ENCODE measurements around the gene TBCD.

Gene TBCD

GRCh38 chr17:82849076-82849945, 97.4 kb downstream of the TBCD start:
- no peak overlapping the region for H3K4me3 ChIP-seq (replicated peaks in 1 of 2; ENCODE audit: low read depth in 2 of 2, low read length in 2 of 2)
- no peak for TF ChIP-seq CTCF (IDR thresholded peaks at IDR 0.05; ENCODE audit: low read depth, low read length)
- DNase-seq (ENCODE audit: low read depth in 2 of 2): no peak

GRCh38 chr17:82851381-82851780, 99.5 kb downstream of the TBCD start:
- DNase-seq (ENCODE audit: low read depth in 2 of 2): no peak
- TF ChIP-seq CTCF (IDR thresholded peaks at IDR 0.05; ENCODE audit: low read depth, low read length): no peak
- no peak overlapping the region for H3K4me3 ChIP-seq (replicated peaks in 1 of 2; ENCODE audit: low read depth in 2 of 2, low read length in 2 of 2)

DNA sequence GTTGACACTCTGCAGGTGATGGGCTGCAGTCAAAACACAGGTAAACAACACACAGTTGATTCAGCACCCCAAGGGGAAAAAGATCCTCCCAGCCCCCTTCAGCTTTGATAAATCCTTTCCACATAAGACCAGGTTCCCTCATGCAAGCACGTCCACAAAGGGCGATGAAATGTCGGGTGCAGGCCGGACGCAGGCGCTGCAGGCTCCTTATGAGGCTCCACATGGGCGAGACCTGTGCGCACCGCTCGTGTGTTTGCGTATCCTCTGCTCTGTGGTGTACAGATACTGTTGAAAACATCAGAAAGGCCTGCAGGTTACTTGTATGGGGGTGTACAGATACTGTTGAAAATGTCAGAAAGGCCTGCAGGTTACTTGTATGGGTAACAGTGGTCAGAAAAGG, 102.4 kb downstream of the TBCD start:
- no peak overlapping the region for H3K4me3 ChIP-seq (replicated peaks in 1 of 2; ENCODE audit: low read depth in 2 of 2, low read length in 2 of 2)
- DNase-seq (ENCODE audit: low read depth in 2 of 2): no peak
- no peak for TF ChIP-seq CTCF (IDR thresholded peaks at IDR 0.05; ENCODE audit: low read depth, low read length)

DNA sequence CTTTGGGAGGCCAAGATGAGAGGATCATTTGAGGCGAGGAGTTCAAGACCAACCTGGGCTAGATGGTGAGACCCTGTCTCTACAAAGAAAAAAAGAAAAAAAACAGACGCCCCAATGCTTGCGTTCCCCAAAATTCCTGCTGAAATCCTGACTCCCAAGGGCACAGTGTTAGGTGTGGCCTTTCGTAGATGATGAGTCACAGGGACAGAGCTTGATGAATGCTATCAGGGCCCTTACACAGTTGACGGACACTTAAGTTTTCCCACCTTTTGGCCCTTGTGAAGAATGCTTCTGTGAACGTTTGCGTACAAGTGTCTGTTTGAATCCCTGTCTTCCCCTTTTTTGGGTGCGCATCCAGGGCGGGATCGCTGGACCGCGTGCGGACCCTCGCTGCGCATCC, 104.5 kb downstream of the TBCD start:
- no peak for TF ChIP-seq CTCF (IDR thresholded peaks at IDR 0.05; ENCODE audit: low read depth, low read length)
- no peak overlapping the region for H3K4me3 ChIP-seq (replicated peaks in 1 of 2; ENCODE audit: low read depth in 2 of 2, low read length in 2 of 2)
- no peak for DNase-seq (ENCODE audit: low read depth in 2 of 2)

DNA sequence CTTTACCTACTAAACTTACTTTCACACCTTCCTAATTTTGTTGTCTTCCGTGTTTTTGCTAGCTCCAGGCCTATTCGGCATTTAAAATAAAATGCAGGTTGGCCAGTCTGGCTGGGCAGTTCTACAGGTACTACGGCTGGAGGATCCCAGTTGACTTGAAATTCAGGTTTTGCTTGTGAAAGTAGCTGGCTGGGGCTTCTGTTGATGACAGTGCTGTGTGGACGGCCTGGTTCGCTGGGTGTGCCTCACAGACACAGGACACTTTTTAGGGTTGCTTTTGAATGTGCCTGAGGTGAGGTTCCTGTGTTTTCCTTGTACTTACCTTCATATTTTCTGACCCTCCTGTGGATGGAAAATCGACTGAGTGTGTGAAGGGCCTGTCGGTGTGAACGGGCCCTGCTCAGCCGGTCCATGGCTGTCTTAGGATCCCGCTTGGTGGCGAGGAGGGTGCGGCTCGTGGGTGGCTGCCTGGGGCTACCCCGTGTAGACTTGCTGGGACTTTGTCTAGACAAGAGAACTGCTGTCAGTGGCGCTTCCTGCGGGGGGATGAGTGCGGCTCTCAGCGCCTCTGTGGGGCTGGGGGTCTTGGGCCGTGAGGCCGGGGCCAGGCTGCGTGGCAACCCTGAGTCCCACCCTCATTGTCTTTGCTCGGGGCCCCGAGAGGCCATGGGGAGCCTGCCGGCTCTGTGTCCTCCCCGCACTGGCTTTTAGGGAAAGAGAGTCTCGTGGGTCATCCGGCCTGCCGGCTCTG, 106.7 kb downstream of the TBCD start:
- no peak for TF ChIP-seq CTCF (IDR thresholded peaks at IDR 0.05; ENCODE audit: low read depth, low read length)
- no peak overlapping the region for H3K4me3 ChIP-seq (replicated peaks in 1 of 2; ENCODE audit: low read depth in 2 of 2, low read length in 2 of 2)
- no peak for DNase-seq (ENCODE audit: low read depth in 2 of 2)

DNA sequence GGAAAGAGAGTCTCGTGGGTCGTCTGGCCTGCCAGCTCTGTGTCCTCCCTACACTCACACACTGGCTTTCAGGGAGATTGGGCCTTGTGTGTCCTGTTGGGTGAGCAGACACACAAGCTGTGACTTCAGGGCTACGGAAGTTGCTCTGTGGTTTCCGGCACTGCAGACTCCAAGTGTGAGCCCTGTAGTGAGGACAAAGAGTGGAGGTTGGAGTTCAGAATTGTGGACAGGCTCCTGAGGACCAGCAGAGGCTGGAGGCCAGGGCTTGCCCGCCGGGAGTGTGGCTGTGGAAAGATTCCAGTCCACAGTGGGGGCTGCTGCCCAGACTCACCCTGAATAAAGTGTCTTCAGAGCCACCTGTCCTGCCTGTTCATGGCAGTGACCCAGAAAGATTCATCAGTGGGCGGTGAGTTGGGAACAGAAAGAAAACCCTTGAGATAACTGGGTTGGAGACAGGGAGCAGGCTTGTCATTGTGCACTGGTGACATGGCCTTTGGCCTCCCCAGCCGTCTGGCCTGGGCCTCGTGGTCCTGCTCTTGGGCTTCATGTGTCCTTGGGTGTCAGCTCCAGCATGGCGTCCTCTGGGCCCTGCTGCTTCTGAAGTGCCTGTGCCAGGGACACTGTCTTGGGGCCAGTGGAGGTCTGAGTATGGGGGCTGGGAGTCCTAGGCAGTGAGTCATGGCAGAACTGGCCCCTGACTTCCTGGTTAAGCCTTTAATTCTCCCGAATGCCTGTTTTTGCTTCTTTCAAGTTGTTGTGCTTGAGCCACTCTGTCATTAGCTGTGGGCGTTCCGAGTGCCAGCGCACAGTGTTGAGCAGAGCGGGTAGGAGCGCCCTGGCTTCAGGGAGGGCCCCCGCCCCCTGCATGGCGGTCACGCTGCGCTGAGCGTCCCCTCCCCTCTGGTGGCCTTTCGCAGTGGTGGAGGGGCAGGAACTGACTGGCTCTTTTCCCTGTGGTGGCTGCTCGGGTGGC, 107.9 kb downstream of the TBCD start:
- peak; percentile 51 to 61 for DNase-seq (ENCODE audit: low read depth in 2 of 2)
- H3K4me3 ChIP-seq (replicated peaks in 1 of 2; ENCODE audit: low read depth in 2 of 2, low read length in 2 of 2): no peak overlapping the region
- no peak for TF ChIP-seq CTCF (IDR thresholded peaks at IDR 0.05; ENCODE audit: low read depth, low read length)

Data from cardiac fibroblast (primary cell).